ENCODE data around the gene KCTD12.

GRCh38 chr13:76927955-76928354 is 41.8 kb upstream of the KCTD12 start:
- TF ChIP-seq POLR2A (IDR thresholded peaks at IDR 0.05) (no peak), CTCF (IDR thresholded peaks at IDR 0.05) (no peak), EP300 (IDR thresholded peaks at IDR 0.05; ENCODE audit: low read depth) (no peak), POLR2AphosphoS5 (IDR thresholded peaks at IDR 0.05) (no peak)
